SU-DHL-6 (cell line): Measurements from ENCODE around the gene HDAC10.

Source experiments
- H2AFZ ChIP-seq: fragments of 200-600 bp; sonication (generic); 2 replicates; pipeline ENCODE4 v1.6.1; 2014; ENCODE audit warnings: low read depth, mild to moderate bottlenecking, moderate library complexity, mixed read lengths, antibody characterized with exemption, low read length; ENCODE audit not compliant: severe bottlenecking
- H3F3A ChIP-seq: fragments of 200-600 bp; shearing (Covaris generic); 2 replicates; pipeline ENCODE4 v1.6.0; 2016; ENCODE audit warnings: antibody characterized with exemption, mild to moderate bottlenecking; ENCODE audit not compliant: insufficient read depth
- H3K27ac ChIP-seq: fragments of 200-600 bp; sonication (generic); 2 replicates; pipeline ENCODE4 v1.5.1; 2016; ENCODE audit warnings: low read depth, mild to moderate bottlenecking, low read length, moderate library complexity, mixed read lengths
- H3K27me3 ChIP-seq: fragments of 200-600 bp; sonication (generic), shearing (Covaris generic); 2 replicates; pipeline ENCODE4 v1.6.0; 2014; ENCODE audit warnings: mild to moderate bottlenecking, low read length
- H3K36me3 ChIP-seq: fragments of 200-600 bp; sonication (generic); 2 replicates; pipeline ENCODE4 v1.6.1; 2014; ENCODE audit warnings: mild to moderate bottlenecking, low read length, mixed read lengths
- H3K4me2 ChIP-seq: fragments of 300-600, 200-600 bp; shearing (Covaris generic), sonication (generic); 2 replicates; pipeline ENCODE4 v1.6.0; 2014; ENCODE audit warnings: low read length, low read depth, mild to moderate bottlenecking; ENCODE audit not compliant: poor library complexity, severe bottlenecking
- H3K4me3 ChIP-seq: fragments of 200-600 bp; sonication (generic); 2 replicates; pipeline ENCODE4 v1.5.1; 2014; ENCODE audit warnings: antibody characterized with exemption, low read length, mild to moderate bottlenecking, mixed read lengths; ENCODE audit not compliant: insufficient read depth, poor library complexity, severe bottlenecking
- H3K79me2 ChIP-seq: fragments of 200-600 bp; sonication (generic); 2 replicates; pipeline ENCODE4 v1.6.1; 2014; ENCODE audit warnings: mild to moderate bottlenecking, low read length, moderate library complexity; ENCODE audit not compliant: insufficient read depth
- H3K9ac ChIP-seq: fragments of 200-600 bp; sonication (generic); 2 replicates; pipeline ENCODE4 v1.7.0; 2014; ENCODE audit warnings: mild to moderate bottlenecking, low read length
- H3K9me2 ChIP-seq: fragments of 200-600 bp; sonication (generic); replicated peaks from 2 replicates; pipeline ENCODE4 v1.6.1; 2014; ENCODE audit warnings: low read length; ENCODE audit not compliant: insufficient read depth
- H3K9me3 ChIP-seq: fragments of 200-600 bp; sonication (generic); 2 replicates; pipeline ENCODE4 v1.6.1; 2014; ENCODE audit warnings: low read length, mixed read lengths; ENCODE audit not compliant: insufficient read depth
- H4K20me1 ChIP-seq: fragments of 200-600 bp; sonication (generic); 2 replicates; pipeline ENCODE4 v1.6.1; 2014; ENCODE audit warnings: low read depth, mild to moderate bottlenecking, antibody characterized with exemption, low read length, moderate library complexity, mixed read lengths
- EZH2phosphoT487 ChIP-seq: fragments of 200-600 bp; sonication (generic), shearing (Covaris generic); conservative IDR thresholded peaks from 2 replicates; pipeline ENCODE4 v1.6.1; 2018; ENCODE audit warnings: mild to moderate bottlenecking, antibody characterized with exemption, low read length, moderate library complexity, mixed read lengths
- TF ChIP-seq, protein P1 (sequence below): fragments of 200-600 bp; sonication (generic); IDR thresholded peaks from one replicate; pipeline ENCODE4 v1.5.1; 2017; ENCODE audit warnings: antibody characterized with exemption, mild to moderate bottlenecking, low read length, moderate library complexity; ENCODE audit not compliant: insufficient read depth, poor library complexity, severe bottlenecking

Gene HDAC10

DNA sequence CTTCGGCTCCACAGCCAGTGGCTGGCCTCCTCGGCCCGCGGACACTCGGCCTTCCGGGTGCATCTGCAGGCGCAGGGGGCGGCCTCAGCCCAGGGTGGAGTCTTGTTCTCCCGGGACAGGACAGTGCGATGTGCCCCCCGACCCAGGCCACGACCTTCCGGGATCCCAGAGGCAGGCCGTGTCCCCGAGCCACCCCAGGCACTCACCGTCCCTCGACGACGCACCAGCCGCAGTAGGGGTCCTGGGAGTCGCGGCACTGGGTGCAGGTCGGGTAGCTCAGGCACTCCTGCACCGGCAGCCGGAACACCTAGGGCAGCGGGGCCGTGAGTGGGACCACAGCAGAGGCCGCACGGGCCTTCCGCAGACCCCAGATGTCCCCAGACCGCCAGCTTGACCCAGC, 36.7 kb upstream of the HDAC10 start:
- Histone ChIP-seq H2AFZ (no peak overlapping the region), H3K36me3 (no peaks in the 10 kb centered on the region), H3K27me3 (no peaks in the 10 kb centered on the region), H4K20me1 (no peaks in the 10 kb centered on the region), H3K9me2 (no peaks in the 10 kb centered on the region), H3K4me2 (no peak overlapping the region), H3K4me3 (no peak overlapping the region), H3K9me3 (no peaks in the 10 kb centered on the region), H3K79me2 (no peaks in the 10 kb centered on the region), H3K9ac (no peak overlapping the region), H3F3A (no peaks in the 10 kb centered on the region), H3K27ac (no peak overlapping the region)
- no peak for TF ChIP-seq EZH2phosphoT487
- TF ChIP-seq, protein P1, sequence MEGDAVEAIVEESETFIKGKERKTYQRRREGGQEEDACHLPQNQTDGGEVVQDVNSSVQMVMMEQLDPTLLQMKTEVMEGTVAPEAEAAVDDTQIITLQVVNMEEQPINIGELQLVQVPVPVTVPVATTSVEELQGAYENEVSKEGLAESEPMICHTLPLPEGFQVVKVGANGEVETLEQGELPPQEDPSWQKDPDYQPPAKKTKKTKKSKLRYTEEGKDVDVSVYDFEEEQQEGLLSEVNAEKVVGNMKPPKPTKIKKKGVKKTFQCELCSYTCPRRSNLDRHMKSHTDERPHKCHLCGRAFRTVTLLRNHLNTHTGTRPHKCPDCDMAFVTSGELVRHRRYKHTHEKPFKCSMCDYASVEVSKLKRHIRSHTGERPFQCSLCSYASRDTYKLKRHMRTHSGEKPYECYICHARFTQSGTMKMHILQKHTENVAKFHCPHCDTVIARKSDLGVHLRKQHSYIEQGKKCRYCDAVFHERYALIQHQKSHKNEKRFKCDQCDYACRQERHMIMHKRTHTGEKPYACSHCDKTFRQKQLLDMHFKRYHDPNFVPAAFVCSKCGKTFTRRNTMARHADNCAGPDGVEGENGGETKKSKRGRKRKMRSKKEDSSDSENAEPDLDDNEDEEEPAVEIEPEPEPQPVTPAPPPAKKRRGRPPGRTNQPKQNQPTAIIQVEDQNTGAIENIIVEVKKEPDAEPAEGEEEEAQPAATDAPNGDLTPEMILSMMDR, result no peak

DNA sequence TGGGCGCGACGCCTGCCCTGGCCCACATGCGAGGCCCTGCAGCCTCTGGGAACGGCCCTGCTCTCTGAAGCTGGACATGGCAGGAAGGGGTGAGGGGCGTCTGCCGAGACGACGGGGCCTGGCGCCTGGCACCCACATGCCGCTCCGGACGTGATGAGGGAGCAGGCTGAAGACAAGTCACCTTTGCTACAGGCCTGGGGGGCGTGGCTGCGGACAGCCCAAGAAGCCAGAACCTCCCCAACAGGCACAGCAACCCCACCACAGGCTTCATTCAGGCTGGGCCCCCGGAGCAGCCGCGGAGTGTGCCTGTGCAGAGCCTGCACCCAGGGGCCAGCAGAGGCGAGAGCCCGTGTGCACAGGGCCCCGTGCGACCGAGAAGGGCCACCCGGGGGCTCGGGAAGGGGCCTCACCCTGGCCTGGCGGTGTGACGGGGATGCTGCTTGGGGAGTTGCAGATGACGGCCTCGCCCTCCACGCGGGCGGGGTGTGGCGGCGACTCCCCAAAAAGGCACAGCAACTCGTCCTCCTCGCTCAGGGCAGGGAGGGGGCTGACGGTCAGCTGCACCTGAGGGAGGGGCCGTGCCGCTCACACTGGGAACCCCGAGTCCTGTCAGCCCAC, 35.7 kb upstream of the HDAC10 start:
- no peak overlapping the region for H3K4me2 ChIP-seq
- H4K20me1 ChIP-seq, result no peaks in the 10 kb centered on the region
- no peak overlapping the region for H3K9ac ChIP-seq
- H3K27me3 ChIP-seq, result no peaks in the 10 kb centered on the region
- no peak overlapping the region for H2AFZ ChIP-seq
- H3K9me3 ChIP-seq, result no peaks in the 10 kb centered on the region
- H3F3A ChIP-seq, result no peaks in the 10 kb centered on the region
- no peaks in the 10 kb centered on the region for H3K79me2 ChIP-seq
- TF ChIP-seq EZH2phosphoT487, result no peak
- TF ChIP-seq, protein P1, result no peak
- H3K27ac ChIP-seq, result no peak overlapping the region
- no peak overlapping the region for H3K4me3 ChIP-seq
- no peaks in the 10 kb centered on the region for H3K36me3 ChIP-seq
- H3K9me2 ChIP-seq, result no peaks in the 10 kb centered on the region

DNA sequence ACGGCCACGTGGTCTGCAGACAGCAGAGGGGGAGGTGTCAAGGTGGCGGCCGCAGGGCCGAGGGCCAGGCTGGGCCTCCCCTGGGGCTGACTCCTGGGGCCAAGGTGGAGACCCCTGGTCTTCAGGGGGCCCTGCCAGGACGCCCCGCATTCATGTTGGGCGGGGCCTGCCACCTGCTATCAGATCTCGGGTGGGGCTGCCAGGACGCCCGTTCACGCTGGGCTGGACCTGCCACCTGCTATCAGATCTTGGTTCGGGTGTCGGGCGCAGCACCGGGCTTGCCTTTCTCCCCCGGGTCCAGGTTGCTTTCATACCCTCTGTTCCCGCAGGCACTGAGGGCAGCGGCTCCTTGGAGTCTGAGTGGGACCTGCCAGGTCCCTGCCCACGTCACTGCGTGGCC, 35.2 kb upstream of the HDAC10 start:
- Histone ChIP-seq H3K27ac (no peak overlapping the region), H2AFZ (no peak overlapping the region), H3F3A (no peaks in the 10 kb centered on the region), H3K27me3 (no peaks in the 10 kb centered on the region), H3K9me2 (no peaks in the 10 kb centered on the region), H3K79me2 (no peaks in the 10 kb centered on the region), H3K9me3 (no peaks in the 10 kb centered on the region), H3K9ac (no peak overlapping the region), H3K36me3 (no peaks in the 10 kb centered on the region), H3K4me3 (no peak overlapping the region), H4K20me1 (no peaks in the 10 kb centered on the region), H3K4me2 (no peak overlapping the region)
- TF ChIP-seq EZH2phosphoT487, result no peak
- TF ChIP-seq, protein P1, result no peak
